Peyer's patch (tissue), 4 donors: ENCODE data around the gene CCNI2. TPM values are rescaled to one million over a fixed set of nuclear protein-coding genes. Genes with fewer than 3 reads are reported as not detected.

Experiments
- DNase-seq, 3 donors: peaks; one replicate each; pipeline ENCODE4 v3.0.0-alpha.2; 2017 to 2019
- H3K27ac ChIP-seq, 4 donors: fragments of 200-600 bp; sonication (generic); one replicate each; pipeline ENCODE4 v1.5.1; 2016 to 2019
- H3K27me3 ChIP-seq, 2 donors: fragments of 200-600 bp; sonication (generic); one replicate each; pipeline ENCODE4 v1.5.1; 2019
- H3K36me3 ChIP-seq, 3 donors: fragments of 200-600 bp; sonication (generic); one replicate each; pipeline ENCODE4 v1.5.1; 2016 to 2019
- H3K4me1 ChIP-seq, 4 donors: fragments of 200-600 bp; sonication (generic); one replicate each; pipeline ENCODE4 v1.5.1; 2016 to 2019
- H3K4me3 ChIP-seq, 4 donors: fragments of 200-600 bp; sonication (generic); 1 replicate in 3 of 4; 2 replicates in 1 of 4; pipeline ENCODE4 v1.5.1; 2016 to 2019; ENCODE audit warnings: mild to moderate bottlenecking in 1 of 4
- H3K9me3 ChIP-seq, 4 donors: fragments of 200-600 bp; sonication (generic); one replicate each; pipeline ENCODE4 v1.5.1; 2016 to 2019; ENCODE audit warnings: mild to moderate bottlenecking in 1 of 4
- POLR2A ChIP-seq, 2 donors: fragments of 450-650 bp; IDR thresholded peaks; one replicate each; pipeline ENCODE4 v1.5.1; 2017; ENCODE audit warnings: antibody characterized with exemption in 2 of 2, mild to moderate bottlenecking in 2 of 2, moderate library complexity in 2 of 2
- total RNA-seq, 4 donors: library from RNA; depleted of rRNA; stranded (reverse); fragments of >200 nt; gene quantifications; one replicate each; pipeline ENCODE4 v1.1.0, GENCODE V29; 2016
- TF ChIP-seq, protein P1 (sequence below), 6 experiments: fragments of 450-650 bp in 4 of 6; fragments of 200-600 bp in 2 of 6; sonication (generic) in 1 of 6; IDR thresholded peaks; one replicate each; pipeline ENCODE4 v1.5.1; 2017 to 2019; ENCODE audit warnings: antibody characterized with exemption in 6 of 6, mild to moderate bottlenecking in 3 of 6, moderate library complexity in 1 of 6

CCNI2 gene
- total RNA-seq, 4 donors from 2014 or later, result 7.1 to 30.8 (median 11.7) TPM

DNA sequence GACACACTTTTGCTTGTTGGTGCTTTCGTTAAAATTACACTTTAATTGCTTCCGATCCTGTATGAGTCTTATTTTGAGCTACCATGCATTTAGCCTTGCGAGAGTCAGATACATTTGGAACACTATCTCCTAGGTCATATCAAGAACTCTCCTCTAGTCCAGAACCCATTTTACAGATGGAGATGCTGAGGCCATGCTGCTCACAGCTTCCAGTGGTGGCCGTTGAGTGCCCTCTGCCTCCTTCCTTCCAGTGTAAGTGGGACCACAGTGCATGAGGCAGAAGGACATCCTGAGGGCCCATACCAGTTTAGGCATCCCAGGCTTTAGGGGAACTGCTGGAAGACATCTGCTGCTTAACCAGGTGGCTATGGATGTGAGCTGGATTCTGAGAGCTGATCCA lies 6.9 kb downstream of the CCNI2 start:
- Histone ChIP-seq H3K4me1 (no peaks in the 10 kb centered on the region), H3K27ac (no peak overlapping the region), H3K27me3 (no peaks in the 10 kb centered on the region), H3K9me3 (no peaks in the 10 kb centered on the region), H3K4me3 (no peak overlapping the region), H3K36me3 (peaks cover 0 to 14% (median 0%) of the 10 kb centered on the region in 3 donors)
- no peak for TF ChIP-seq POLR2A (IDR thresholded peaks at IDR 0.05)
- TF ChIP-seq, protein P1, sequence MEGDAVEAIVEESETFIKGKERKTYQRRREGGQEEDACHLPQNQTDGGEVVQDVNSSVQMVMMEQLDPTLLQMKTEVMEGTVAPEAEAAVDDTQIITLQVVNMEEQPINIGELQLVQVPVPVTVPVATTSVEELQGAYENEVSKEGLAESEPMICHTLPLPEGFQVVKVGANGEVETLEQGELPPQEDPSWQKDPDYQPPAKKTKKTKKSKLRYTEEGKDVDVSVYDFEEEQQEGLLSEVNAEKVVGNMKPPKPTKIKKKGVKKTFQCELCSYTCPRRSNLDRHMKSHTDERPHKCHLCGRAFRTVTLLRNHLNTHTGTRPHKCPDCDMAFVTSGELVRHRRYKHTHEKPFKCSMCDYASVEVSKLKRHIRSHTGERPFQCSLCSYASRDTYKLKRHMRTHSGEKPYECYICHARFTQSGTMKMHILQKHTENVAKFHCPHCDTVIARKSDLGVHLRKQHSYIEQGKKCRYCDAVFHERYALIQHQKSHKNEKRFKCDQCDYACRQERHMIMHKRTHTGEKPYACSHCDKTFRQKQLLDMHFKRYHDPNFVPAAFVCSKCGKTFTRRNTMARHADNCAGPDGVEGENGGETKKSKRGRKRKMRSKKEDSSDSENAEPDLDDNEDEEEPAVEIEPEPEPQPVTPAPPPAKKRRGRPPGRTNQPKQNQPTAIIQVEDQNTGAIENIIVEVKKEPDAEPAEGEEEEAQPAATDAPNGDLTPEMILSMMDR (IDR thresholded peaks at IDR 0.05), result no peak
- DNase-seq, result no peak

DNA sequence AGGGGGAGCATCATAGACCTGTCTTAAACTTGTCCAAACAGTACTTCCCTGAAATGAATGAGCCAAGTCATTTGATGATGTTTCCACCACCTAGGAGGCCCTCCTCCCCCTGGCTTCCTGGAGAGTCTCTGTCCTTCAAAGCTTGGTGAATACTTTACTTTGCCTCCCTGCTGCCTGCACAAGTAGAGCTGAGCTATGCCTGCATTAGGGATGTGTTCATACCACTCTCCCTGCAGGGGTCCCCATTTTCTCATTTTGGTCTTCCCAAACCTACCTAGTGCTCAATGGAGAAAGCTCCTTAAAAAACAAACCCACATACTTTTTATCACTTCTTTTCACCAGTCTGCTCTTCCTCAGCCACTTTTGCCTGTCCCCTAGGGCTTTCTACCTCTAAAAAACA lies 7.7 kb downstream of the CCNI2 start:
- H3K36me3 ChIP-seq, result peaks cover 0 to 23% (median 0%) of the 10 kb centered on the region in 3 donors
- no peak overlapping the region for H3K4me3 ChIP-seq
- no peaks in the 10 kb centered on the region for H3K27me3 ChIP-seq
- no peak overlapping the region for H3K27ac ChIP-seq
- no peak for DNase-seq
- H3K4me1 ChIP-seq, result no peaks in the 10 kb centered on the region
- TF ChIP-seq POLR2A (IDR thresholded peaks at IDR 0.05), result no peak
- TF ChIP-seq, protein P1 (IDR thresholded peaks at IDR 0.05), result peak in 1 of 6 experiments; percentile 16
- no peaks in the 10 kb centered on the region for H3K9me3 ChIP-seq

DNA sequence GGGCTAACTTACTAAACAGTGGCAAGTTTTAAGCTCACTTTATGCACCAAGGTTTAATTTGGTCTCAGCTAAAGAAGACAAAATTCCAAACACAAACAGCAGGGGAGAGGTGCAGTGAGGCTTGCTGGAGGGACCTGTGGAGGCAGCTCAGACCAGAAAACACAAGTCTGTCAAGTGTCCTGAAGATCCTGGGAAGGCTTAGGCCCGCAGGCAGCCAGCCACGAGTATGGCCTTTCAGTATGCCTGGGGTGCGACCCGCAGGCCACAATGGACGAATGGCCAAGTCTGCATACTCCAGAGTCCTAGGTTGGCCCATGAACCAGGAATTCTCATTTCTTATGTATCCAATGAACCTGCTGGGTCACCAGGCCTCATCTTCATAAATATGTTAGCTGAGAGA lies 9.3 kb downstream of the CCNI2 start:
- H3K9me3 ChIP-seq, result no peaks in the 10 kb centered on the region
- no peaks in the 10 kb centered on the region for H3K4me1 ChIP-seq
- DNase-seq, result no peak
- no peaks in the 10 kb centered on the region for H3K27me3 ChIP-seq
- TF ChIP-seq, protein P1 (IDR thresholded peaks at IDR 0.05), result no peak
- no peak for TF ChIP-seq POLR2A (IDR thresholded peaks at IDR 0.05)
- no peak overlapping the region for H3K27ac ChIP-seq
- peaks cover 0 to 38% (median 0%) of the 10 kb centered on the region in 3 donors for H3K36me3 ChIP-seq
- H3K4me3 ChIP-seq, result no peak overlapping the region

- Histone ChIP-seq H3K4me1 (no peaks in the 10 kb centered on the region), H3K27ac (no peak overlapping the region), H3K36me3 (peaks cover 0 to 58% (median 0%) of the 10 kb centered on the region in 3 donors), H3K9me3 (no peaks in the 10 kb centered on the region), H3K4me3 (no peak overlapping the region), H3K27me3 (no peaks in the 10 kb centered on the region)
- no peak for TF ChIP-seq POLR2A (IDR thresholded peaks at IDR 0.05)
- TF ChIP-seq, protein P1 (IDR thresholded peaks at IDR 0.05), result no peak
- no peak for DNase-seq
Observed at GRCh38 chr5:132758451-132758850, 11.2 kb downstream of the CCNI2 start.

DNA sequence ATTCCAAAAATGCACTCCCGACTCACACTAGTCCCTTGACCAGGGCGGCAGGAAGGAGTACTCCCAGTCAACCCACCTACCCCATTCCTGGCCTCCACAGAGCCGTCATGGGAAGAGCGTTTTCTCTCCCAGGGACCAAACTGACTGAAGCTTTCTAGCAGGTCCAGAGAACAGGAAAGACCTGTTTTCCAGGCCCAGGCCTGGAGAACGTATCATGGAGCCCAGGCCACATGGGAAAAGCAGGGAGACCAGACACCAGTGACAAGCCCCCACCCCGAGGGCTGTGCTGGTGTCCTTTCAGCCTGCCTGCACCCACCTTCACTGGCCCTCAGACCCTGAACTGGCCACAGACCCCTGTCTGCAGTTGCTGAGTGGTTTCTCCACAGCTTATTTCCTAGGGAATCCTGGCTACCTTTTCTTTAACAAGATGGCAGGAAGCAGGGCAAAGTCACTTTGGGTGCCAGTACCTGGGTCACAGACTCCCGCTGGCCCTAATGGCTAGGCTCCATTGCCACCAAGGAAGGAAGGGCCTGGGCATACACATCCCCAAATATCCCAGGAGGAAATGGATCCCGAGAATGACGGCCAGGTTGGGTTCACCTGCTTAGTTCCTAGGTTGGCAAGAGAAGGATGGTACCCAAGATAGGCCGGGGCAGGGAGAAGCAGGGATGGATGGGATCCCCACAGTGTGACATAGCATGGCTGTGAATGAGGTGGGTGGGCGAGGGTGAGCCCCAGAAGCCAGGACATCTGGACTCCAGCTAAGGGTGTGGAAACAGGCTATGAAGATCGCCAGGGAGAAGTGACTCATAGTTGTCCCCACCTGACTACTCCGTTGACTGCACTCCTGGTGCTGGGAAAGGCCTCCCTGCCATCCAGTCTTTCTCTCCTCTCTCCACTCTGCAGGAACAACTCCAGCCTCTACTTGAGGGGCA lies 12.2 kb downstream of the CCNI2 start:
- Histone ChIP-seq H3K4me1 (no peaks in the 10 kb centered on the region), H3K27me3 (no peaks in the 10 kb centered on the region), H3K36me3 (peaks cover 0 to 67% (median 0%) of the 10 kb centered on the region in 3 donors), H3K9me3 (no peaks in the 10 kb centered on the region), H3K27ac (no peak overlapping the region), H3K4me3 (no peak overlapping the region)
- TF ChIP-seq, protein P1 (IDR thresholded peaks at IDR 0.05), result no peak
- no peak for TF ChIP-seq POLR2A (IDR thresholded peaks at IDR 0.05)
- peak in 1 of 3 donors; percentile 19 for DNase-seq
